ENCODE data around the gene SPRED2. TPM values are rescaled to one million over a fixed set of nuclear protein-coding genes. Genes with fewer than 3 reads are reported as not detected.

SPRED2 gene
- total and polyA plus RNA-seq, 2 of the 8 experiments (the other 6 are each of a cell fraction or from before 2014, with no cell fraction given) = 15.3 to 22.5 TPM

DNA sequence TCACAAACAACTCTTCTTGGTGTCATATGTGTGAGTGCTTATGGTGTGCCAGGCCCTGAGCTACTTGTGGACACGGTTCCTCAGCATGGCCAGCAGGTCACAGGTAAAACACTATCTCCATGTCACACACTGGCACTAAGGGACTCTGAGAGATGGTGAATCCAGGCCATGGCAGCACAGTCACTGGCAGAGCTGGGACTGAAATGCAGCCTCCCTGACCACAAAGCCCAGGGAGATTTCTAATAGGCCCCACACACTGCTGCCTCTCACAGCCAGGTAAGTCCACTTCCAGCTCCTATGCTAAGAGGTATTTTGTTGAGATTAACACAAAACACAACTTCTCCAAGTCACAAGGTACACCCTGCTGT, 112.7 kb downstream of the SPRED2 start (continued):
- TF ChIP-seq SIN3A (conservative IDR thresholded peaks at IDR 0.05 in 1 of 2, IDR thresholded peaks at IDR 0.05 in 1 of 2; ENCODE audit: low read depth in 1 of 2, low read length in 2 of 2) (no peak), YY1 (IDR thresholded peaks at IDR 0.05; ENCODE audit: low read depth, low read length) (no peak), GTF2F1 (IDR thresholded peaks at IDR 0.05; ENCODE audit: borderline replicate concordance, low read depth, low read length) (no peak), SP4 (IDR thresholded peaks at IDR 0.05; ENCODE audit: low read length) (no peak), SUZ12 (IDR thresholded peaks at IDR 0.05; ENCODE audit: low read length) (no peak)
- TF ChIP-seq, protein P1, sequence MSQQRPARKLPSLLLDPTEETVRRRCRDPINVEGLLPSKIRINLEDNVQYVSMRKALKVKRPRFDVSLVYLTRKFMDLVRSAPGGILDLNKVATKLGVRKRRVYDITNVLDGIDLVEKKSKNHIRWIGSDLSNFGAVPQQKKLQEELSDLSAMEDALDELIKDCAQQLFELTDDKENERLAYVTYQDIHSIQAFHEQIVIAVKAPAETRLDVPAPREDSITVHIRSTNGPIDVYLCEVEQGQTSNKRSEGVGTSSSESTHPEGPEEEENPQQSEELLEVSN (IDR thresholded peaks at IDR 0.05) = no peak

Measured in H1 (cell line).